NCI-H774 (cell line): Measurements from ENCODE around the gene LRRC52.
"Not testable (repeated sequence)": the region's sequence is repeated elsewhere in the genome, so short reads cannot be mapped to it uniquely, and the experiment has no call there.

Source experiments
- DNase-seq: peaks from one replicate; lab custom pipeline; 2025; lab: John Stamatoyannopoulos, UW

LRRC52 gene

GRCh38 chr1:165581926-165582325 lies 38.1 kb downstream of the LRRC52 start:
- DNase-seq, result no peak

- no peak for DNase-seq
These were observed 42.6 kb downstream of the LRRC52 start for GRCh38 chr1:165586398-165586797.

GRCh38 chr1:165591391-165591790 lies 47.6 kb downstream of the LRRC52 start:
- DNase-seq, result not testable (repeated sequence)

GRCh38 chr1:165592945-165593823 lies 49.4 kb downstream of the LRRC52 start:
- peak; percentile 64 for DNase-seq

GRCh38 chr1:165595246-165595938 lies 51.6 kb downstream of the LRRC52 start:
- no peak for DNase-seq

- DNase-seq, result peak; percentile 97
These were observed 54.3 kb downstream of the LRRC52 start for GRCh38 chr1:165597883-165598675.

- peak; percentile 34 for DNase-seq
These were observed 54.9 kb downstream of the LRRC52 start for GRCh38 chr1:165598676-165599059.

- no peak for DNase-seq
These were observed 57.0 kb downstream of the LRRC52 start for GRCh38 chr1:165600793-165601192.

GRCh38 chr1:165603810-165604209 lies 60.0 kb downstream of the LRRC52 start:
- no peak for DNase-seq

GRCh38 chr1:165605246-165605645 lies 61.4 kb downstream of the LRRC52 start:
- no peak for DNase-seq

- not testable (repeated sequence) for DNase-seq
These were observed 62.9 kb downstream of the LRRC52 start for GRCh38 chr1:165606676-165607075.

GRCh38 chr1:165610866-165611265 lies 67.1 kb downstream of the LRRC52 start:
- no peak for DNase-seq

- no peak for DNase-seq
These were observed 68.3 kb downstream of the LRRC52 start for GRCh38 chr1:165612062-165612461.
